ENCODE data around the gene RASD1. TPM values are rescaled to one million over a fixed set of nuclear protein-coding genes. Genes with fewer than 3 reads are reported as not detected.

The RASD1 gene
- total RNA-seq, 1 experiment from 2014 or later: 0.46 TPM

DNA sequence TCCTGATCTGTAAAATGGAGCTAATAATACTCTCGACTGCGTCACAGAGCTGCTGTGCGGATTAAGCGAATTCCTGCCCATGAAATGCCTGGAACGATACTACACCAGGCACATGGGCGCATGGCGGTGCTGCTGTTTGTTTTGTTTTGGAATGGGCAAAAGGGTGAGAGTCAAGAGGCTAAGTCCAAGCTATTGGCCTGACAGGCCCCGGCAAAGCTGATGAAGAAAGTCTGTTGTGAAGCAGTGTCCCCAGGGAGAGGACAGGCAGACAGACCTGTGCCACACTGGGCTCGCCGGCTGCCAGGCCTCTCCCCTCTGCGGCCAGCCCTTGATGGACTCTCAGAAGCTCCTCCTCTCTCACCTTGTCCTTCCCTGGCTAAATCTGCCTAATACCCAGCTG is 31.3 kb upstream of the RASD1 start:
- DNase-seq (ENCODE audit: low read depth): no peak

DNA sequence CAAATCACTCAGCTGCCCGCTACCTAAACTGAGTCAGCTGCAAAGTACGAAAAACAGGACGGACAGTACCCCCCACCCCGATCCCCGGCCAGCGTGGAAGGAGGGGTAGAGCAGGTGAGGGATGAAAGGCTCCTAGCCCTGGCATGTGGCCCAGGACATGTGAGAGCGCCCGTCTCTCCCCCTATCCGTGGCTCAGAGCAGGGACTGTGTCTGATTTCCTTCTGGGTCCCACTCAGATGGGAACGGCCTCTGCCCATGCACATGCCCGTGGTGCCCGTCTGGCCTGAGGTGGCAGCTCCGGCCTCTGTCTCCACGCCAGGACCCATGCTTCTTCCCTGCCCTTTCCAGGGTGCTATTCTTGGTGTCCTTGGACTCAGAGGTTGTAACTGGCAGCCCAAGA is 30.2 kb upstream of the RASD1 start:
- no peak for DNase-seq (ENCODE audit: low read depth)

DNA sequence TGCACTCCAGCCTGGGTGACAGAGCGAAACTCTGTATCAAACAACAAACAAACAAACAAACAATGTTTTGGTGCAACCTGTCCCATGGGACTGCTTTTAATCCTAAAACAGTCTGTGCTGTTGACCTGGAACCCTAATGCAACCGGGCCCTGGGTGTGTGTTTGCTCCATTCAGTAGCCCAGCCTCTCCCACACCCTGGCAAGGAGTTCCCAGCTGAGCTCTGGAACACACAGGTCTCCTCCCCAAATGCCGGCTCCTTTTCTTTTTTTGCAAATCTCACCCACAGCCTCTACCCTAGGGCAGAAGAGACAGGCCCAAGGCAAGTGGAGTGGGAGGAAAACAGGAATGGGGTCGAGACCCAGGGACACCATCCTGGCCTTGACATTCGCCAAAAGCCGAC is 29.8 kb upstream of the RASD1 start:
- no peak for DNase-seq (ENCODE audit: low read depth)

DNA sequence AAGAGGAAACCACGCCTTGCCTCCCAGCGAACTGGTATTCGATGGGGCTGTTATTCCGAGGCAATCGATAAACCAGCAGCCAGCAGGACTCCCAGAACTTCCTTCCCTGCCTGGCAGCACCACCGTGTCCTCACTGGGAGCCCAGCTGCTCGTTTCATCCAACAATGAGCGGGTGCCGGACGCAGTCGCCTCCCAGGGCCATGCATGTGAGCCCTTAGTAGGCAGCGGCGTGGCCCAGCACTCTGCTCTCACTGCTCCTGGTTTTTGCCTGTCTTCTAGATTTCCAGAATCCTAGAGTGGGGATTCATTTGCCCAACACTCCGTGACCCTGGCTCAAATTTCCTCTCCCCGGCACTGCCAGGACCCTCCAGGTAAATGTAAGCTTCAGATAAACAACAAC is 29.1 kb upstream of the RASD1 start:
- no peak for DNase-seq (ENCODE audit: low read depth)

DNA sequence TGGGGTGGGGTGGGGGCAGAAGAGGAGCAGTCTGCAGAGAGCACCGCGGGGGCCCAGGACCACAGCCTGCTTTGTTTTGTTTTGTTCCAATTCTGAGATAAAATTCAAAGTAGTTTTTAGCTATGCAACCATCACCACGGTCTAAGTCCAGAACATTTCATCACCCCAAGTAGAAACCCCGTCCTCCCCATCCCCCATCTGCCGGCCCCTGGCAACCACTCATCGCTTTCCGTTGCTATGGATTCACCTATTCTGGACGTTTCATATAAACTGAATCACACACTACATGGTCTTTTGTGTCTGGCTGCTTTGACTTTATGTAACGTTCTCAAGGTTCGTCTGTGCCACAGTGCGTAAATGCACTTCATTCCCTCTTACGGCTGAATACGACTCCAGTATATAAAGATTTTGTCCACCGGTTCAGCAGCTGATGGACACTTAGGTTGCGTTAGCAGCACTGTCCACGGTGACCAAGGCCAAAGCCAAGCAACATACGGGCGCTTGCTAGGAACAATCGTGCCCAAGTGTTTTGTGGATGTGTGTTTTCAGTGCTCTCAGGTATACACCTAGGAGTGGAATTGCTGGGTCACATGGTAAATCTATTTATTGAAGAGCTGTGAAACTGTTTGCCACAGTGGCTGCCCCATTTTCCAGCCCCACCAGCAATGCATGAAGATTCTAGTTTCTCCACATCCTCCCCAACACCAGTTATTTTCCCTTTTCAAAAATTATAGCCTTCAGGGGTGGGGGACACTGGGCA is 27.7 kb upstream of the RASD1 start:
- no peak for DNase-seq (ENCODE audit: low read depth)

DNA sequence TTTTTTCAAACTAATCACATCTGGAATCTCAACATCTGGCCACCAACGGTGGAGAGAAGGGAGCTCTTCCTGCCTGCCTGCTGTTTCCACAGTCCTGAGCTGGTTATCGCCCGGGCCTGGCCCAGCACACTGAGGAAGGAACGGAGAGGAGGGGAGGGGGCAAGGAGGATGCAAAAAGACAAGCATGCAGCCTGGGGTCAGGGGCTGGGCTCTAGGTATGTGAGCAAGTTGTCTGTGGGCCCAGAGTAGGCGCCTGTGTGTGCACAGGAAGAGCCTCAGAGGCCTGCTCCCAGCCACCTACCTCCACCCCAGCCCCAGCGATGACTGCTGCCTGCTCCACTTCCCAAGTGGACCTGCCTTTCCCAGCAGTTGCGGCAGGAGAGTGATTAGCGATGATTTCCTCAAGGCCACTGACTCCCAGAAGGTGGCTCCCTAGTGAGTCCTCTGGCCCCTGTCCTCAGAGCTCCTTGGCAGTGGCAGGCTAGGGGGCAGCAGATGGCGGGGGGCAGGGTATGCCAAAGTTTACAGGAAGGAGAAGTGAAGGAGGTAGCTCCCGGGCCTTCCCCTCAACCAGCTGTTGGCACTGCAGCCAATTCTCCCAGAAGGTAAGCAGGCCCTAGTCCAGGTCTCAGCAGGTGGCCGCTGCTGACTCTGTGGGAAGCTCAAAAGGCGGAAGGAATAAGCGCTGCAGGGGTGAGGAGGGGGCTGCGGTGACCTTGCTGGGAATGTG is 27.0 kb upstream of the RASD1 start:
- no peak for DNase-seq (ENCODE audit: low read depth)

DNA sequence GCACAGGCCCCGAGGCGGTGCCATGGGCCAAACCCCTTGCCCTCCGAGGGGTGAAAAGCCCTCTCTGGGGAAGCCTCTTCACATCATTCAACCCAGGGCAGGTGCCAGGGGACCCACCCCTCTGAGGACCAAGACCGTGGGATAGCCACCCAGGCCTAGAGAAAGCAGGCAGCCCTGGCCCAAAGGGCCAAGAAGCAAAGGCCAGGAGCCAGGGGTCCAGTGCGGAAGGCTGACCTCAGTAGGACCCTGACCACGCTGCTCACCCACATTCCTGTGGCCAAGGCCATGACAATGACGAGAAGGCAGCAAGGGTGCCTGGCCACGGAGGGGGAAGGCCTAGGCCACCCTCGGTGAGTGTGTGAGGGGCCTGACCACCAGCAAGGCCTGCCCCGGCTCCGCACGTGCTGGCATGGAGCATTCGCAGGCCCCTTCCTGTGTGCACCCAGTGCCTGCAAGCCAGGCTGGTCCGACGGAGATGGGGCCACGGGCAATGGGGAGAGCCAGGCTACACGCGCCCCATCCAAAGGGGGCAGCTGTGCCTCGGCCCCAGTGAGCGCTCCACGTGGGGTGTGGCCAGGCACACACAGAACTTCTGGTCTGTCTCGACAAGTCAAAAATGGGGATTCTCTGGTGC is 24.5 kb upstream of the RASD1 start:
- no peak for DNase-seq (ENCODE audit: low read depth)

DNA sequence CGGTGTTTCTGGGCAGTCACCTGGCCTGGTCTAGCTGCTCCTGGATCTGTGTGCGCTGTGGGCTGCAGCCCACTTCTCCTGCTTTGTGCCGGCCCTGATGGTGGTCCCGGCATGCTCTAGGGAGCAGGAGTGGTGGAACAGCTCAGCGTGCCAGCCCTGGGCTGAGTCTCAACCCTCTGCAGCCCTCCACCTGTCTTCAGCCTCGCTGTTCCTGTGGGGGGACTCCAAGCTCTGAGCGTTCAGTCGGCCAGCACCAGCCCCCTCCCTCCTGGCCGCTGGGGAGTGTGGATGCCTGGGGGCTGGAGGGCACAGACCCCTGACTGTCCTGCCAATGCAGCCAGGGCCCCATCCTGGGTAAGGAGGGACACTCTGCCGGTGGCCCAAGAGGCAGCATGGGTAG is 23.7 kb upstream of the RASD1 start:
- DNase-seq (ENCODE audit: low read depth): no peak

DNA sequence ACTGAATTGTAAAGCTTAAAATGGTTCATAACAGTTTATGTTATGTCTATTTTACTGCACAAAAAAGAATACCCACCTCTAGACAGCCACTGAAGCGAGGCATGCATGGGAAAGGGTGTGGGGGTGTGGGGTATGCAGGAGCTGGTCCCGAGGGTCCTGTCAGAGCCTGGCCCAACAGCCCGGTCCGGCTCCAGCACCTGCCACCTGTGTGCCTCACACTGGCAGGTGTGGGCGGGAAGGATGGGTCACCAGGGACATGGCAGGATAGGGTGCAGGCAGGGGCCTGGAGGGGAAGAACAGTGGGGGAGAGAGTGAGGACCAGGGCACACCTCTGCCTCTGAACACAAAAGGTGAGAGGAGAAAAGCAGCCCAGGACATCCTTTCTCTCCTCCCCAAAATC is 22.8 kb upstream of the RASD1 start:
- no peak for DNase-seq (ENCODE audit: low read depth)

DNA sequence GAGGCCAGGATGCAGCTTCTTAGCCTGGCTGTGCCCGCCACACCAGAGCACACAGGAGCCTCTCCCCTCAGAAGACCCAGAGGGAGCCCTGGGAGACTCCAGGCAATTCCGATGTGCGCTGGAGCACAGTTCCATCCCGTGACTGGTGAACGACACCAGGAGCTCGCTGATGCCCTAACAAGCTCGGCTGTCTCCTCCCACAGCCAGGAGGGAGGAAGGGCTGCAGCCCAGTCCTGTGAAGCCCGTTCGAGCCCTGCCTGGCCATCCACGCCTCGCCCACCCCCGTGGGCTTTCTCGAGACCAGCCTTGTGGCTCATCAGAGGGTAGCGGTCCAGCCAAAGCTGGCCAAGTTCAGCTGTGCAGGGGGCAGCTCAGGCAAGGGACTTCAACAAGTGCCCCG is 21.8 kb upstream of the RASD1 start:
- no peak for DNase-seq (ENCODE audit: low read depth)

DNA sequence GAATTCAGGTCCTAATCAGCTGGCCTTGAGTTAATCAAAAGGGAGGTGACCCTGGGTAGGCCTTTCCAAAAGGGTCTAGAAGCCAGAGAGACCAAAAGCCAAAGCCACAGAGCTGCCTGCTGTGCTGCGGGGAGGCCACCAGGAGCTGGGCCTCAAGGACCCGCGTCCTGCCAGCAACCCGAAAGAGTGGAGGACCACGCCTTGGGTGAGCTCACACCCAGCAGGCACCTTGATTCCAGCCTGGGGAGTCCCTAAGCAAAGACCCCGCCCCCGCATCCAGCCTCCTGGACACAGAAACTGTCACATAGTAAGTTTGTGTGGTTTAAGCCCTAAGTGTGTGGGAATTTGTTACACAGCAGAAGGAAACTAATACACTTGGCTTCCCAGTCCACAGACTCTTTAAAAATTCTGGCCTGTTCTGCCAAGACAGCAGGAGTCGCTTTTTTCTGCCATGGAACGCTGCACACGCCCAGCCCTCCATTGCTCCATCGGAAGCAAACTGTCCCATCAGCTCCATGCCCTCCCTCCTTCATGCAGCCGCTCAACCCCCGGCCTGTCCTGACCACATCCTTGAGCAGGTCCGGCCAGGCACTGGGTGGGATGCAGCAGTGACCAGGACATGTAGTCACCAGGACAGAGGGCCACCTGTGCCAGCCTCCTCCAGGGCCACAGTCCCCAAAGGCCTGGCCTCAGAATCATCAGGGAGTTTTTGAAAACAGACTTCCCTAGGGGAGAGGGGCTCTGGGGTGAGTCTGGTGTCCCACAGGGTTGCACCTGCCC is 20.9 kb upstream of the RASD1 start:
- DNase-seq (ENCODE audit: low read depth): no peak

DNA sequence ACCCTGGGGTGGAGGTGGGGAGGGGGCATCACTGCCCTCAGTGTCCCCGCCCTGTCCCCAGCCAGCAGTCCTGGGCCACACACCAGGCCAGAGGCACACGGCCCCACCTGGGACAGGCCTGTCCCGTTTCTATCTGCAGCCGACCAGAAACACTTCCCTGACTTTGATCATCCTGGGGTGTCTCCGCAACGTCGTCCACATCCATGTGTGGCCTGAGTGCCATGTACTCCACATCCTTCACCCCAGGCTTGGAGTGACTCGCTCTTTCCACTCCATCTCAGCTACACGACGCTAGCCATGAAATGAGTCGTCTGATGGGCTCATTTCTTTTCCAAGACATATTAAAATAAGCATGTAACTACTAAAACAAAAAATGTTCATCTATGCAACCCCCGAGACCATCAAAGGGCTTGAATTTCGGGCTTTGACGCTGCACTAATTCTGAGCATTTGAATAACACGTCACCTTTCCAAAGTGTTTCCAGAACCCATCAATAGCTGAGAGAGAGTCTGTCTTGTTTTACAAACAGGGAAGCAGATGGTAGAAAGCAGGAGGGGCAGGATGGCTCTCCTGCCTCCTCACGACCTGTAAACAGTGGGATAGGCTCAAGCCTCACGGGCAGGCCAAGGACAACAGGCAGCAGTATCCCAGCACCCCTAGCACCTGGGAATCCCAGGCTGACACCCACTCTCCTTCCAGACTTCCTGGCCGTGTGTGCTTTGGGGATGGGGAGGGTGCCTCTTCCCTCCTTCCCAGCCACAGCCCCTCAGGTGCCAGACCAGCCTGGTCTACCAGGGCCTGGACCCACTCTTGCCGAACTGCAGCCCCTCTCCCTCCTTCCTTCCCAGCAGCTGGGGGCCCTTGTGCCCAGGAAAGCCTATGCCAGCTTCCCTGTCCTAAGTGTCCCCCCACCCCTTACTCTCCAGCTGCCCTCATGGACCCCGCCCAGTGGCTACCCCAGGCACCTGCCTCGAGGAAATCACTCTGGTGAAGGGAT is 20.0 kb upstream of the RASD1 start:
- DNase-seq (ENCODE audit: low read depth): peak; percentile 80

DNA sequence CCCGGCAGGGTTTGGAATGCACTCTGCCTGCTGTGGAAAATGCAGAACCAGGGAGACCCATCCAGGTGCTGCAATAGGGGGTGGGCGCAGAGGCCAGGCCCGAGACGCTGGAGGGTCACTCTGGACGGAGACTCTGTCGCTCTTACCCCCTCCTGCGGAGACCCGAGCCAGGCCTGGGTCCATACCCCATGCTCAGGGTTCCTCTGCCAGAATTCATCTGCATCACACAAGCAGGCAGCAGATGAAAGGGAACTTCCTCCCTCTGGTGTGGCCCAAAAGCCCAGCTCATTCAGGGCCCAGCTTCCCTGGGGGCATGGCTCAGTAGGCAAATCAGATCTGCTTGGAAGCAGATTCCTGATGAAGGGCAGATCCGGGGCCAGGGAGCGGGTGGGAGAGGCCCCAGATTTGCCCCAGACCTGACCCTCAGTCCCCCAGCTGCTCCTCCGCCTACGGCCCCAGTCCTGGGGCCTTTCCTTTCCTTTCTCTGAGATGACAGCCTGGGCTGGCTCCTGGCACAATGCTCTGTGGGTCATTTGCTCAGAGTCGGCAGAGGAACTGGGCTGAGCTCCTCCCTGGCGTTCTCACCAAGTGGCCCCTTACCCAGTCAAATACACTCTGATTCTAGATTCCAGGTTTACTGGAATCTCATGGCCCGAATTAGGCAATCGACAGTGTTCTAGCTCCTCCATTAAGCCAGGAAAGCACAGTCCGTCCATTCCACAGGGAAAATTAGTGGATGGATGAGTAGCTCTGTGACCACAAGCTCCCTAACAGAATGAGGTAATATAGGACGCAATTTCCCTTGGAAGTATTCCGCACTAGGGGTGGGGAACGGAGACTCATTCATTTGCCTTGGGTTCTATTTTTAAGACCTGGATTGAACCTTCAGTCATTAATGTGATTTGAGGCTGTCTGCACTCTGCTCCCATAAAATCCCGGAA is 19.1 kb upstream of the RASD1 start:
- peak; percentile 81 for DNase-seq (ENCODE audit: low read depth)

DNA sequence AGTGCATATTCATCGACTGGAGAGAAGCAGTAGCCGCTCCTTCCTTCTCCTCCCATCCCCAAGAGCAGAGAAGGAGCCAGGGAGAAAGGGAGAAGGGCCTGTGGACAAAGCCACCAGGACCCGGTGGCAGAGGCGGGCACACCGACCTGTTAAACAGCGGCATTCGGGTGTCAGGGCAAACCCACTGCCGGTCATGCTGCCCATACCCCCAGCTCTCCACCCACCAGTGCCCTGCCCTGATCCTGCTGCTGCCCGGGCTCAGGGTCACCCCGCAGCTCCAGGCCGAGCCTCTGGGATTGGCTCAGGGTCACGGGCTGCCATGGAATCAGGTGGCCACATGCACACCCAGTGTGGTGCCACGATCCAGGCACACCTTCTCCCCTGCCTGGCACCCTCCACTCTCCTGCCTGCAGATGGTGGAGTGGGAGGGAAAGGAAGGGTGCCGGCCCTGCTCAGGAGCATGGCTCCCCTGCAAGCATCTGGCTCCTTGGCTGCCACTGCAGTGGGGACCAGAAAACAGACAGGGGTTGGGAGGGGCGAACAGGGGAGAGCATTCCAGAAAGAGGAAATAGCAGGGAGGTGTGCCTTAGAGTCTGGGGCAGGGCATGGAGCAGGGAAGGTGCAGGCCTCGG is 18.3 kb upstream of the RASD1 start:
- DNase-seq (ENCODE audit: low read depth): no peak

DNA sequence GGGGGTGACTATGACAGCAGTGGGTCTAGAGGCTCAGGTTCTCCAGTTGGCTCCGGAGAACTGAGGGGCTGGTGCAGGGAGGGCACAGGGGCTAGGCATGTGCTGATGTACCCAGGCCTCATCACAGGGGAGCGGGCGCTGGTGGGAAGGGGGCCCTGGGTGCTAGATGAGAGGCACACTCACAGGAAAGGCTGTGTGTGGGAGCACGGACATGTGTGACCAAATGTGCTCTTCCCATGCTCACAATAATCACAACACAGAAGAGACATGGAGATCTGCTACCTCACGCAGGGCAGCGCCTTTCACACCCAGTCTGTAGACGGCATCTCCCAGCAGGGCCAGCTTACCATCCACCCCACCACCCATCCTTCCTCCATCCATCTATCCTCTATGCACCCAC is 17.4 kb upstream of the RASD1 start:
- no peak for DNase-seq (ENCODE audit: low read depth)

DNA sequence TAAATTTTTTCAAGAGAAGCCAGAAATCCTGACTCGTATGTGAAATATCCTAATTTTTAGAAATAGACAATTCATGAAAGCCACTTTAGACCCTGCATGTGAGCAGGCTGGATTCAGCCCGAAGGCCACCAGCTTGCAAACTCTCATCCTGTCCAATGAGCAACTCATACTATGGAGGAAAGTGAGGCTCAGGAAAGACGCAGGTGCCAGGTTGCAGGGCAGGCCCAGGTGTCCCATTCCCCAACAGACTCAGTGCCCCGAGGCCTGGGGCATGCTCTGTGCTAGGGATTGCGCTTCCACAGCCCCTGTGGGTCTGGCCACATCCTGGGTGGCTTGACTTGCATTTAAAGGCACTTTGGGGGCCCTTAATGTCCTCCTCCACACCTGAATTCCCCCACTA is 16.7 kb upstream of the RASD1 start:
- DNase-seq (ENCODE audit: low read depth): no peak

DNA sequence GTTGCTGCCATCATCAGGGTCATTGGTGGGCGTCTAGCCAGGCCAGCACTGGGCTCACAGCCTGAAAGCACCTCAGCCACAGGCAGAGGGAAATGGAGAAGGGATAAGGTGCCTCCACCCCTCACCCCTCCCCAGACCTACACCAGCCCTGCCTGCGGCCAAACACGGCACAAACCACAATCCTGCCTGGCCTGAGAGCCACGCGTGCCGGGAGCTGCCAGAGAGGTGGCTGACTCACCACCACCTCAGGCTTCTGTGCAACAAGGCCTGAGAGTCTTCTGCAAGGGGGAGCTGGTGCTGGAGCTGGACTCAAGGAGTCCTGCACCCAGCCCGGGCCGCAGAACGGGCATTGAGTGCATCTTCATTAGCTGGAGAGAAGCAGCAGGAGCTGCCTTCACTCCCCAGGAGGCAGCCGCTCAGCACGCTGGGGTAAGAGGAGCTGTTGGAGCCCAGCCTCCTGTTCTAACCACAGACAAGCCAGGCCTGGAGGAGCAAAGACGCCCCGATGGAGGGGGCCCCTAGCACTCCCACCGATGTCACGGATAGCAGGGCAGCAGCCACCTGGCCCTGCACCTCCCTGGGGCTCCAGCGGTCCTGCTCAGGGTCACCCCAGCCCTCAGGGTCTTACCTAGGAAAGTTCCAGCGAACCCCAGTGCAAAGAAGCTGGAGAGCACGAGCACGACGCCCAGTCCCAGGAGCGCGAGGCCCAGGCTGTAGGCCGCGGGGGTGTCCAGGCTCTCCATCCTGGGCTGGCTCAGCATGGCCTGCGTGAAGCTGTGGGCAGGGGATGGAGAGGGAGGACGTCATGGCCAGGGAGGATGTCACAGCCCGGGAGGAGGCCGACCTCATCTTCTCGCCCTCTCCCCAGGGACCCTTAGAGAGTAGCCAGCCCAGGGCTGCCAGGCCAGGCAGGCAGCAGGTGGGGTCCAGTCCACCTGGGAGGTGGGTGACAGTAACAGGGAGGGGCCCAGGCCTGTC is 16.0 kb upstream of the RASD1 start:
- peak; percentile 96 for DNase-seq (ENCODE audit: low read depth)

DNA sequence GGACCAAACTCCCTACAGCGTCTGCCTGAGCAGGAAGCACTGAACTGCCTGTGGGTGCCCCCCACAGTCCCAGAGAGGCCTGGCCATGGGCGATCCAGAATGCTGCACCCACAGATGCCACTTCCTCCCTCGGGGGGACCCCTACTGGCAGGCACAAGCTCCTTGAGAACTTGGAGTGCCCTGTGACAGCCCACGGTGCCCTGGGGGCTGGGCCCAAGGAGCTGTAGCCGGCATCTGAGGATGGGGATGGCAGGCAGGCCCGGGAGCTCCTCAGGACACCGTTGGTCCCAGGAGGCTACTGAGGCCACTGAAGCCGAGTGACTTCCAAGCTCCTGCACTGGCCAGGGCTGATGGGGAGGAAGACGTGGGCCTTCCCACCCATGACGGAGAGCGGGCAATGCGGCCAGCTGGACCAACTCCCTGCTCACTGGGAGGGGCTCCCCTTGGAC is 15.1 kb upstream of the RASD1 start:
- DNase-seq (ENCODE audit: low read depth): no peak
